ENCODE results near the gene CAPN15.
A peak's percentile ranks its signal among the peaks of the same experiment; 100 is the strongest.

CAPN15 gene

DNA sequence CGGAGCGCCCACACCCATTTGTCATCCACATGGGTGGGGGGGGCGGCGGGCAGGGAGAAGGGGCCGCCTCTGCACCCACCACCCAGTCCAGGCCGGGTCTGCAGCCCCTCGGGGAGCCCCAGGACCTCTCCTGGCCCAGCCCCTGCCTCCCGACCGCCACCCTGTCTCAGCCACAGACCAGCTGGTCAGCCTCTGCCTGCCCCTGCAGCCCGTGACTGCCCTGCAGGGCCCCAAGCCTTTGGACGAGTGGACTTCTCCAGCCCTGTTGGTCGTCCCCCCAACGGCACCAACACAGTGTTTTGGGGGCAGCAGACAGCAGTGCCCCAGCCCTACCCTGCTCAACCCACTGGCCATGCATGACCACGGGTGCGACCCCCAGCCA lies 33.9 kb downstream of the CAPN15 start:
- DNase-seq (ENCODE audit: low read depth in 3 of 3): no peak

GRCh38 chr16:561957-562938 lies 34.7 kb downstream of the CAPN15 start:
- DNase-seq (ENCODE audit: low read depth in 3 of 3): no peak

DNA sequence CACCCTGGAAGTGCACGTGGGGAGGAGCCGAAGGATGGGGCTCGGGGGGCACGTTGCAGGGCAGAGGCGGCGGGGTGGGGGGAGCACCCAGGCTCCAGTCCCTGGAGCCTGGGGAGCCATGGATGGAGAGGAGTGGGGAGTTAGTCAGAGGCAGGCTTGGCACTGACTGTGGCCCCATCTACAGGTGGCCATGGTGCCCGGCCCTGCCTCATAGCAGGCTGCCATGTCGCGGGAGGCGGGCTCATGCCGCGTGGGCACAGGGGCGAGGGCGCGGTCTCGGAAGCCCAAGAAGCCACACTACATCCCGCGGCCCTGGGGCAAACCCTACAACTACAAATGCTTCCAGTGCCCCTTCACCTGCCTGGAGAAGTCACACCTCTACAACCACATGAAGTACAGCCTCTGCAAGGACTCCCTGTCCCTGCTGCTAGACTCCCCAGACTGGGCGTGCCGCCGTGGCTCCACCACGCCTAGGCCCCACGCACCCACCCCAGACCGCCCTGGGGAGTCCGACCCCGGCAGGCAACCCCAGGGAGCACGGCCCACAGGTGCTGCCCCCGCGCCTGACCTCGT lies 35.6 kb downstream of the CAPN15 start:
- no peak for DNase-seq (ENCODE audit: low read depth in 3 of 3)

- DNase-seq (ENCODE audit: low read depth in 3 of 3): no peak
These were observed 37.3 kb downstream of the CAPN15 start for GRCh38 chr16:564690-565418.

GRCh38 chr16:565419-566330 lies 38.2 kb downstream of the CAPN15 start:
- DNase-seq (ENCODE audit: low read depth in 3 of 3): no peak

DNA sequence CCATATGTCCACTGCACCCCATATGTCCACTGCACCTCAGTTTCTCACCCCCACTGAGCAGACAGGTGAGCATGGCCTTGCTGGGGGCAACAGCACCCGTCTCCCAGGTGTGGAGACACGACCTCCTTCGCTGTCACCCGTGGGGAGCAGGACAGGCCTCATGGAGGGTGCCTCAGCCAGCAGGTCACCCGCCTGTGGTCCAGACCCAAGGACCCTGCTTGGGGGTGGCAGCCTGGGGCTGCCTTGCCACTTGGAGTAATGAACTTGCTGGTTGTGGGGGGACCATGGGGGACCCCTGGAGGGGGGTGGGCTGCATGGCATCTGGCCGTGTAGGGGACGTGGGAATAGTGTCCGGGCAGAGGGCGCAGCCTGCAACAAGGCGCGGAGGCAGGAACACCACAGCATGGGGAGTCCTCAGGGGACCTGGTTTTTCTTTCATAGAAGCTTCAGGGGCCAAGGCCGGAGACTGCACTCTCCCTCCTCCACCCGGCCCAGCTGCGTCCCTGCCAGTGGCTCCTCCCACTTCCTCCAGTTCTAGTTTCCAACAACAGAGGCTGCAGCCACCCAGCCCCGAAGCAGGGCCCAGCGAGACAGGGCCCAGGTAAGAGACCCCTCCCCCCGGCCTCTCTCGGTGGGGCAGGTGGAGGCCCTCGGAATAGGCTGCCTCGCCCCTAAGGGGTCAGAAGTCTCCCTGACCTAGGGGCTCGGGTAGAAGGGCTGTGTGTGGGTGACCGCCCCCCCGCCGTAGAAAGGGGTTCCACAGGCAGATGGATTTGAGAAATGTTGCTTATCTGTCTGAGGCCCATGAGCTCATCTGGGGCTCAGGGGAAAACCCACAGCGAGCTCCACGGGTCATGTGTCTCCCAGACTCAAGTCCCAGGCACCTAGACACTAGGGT lies 39.2 kb downstream of the CAPN15 start, which contains the start of gene NHLRC4:
NHLRC4 (plus strand) TSS at position 531 of the 898 bp plus-strand sequence. CDS start 1,043 bp downstream, outside the sequence.
- peak in 1 of 3 experiments; percentile 51 for DNase-seq (ENCODE audit: low read depth in 3 of 3)

DNA sequence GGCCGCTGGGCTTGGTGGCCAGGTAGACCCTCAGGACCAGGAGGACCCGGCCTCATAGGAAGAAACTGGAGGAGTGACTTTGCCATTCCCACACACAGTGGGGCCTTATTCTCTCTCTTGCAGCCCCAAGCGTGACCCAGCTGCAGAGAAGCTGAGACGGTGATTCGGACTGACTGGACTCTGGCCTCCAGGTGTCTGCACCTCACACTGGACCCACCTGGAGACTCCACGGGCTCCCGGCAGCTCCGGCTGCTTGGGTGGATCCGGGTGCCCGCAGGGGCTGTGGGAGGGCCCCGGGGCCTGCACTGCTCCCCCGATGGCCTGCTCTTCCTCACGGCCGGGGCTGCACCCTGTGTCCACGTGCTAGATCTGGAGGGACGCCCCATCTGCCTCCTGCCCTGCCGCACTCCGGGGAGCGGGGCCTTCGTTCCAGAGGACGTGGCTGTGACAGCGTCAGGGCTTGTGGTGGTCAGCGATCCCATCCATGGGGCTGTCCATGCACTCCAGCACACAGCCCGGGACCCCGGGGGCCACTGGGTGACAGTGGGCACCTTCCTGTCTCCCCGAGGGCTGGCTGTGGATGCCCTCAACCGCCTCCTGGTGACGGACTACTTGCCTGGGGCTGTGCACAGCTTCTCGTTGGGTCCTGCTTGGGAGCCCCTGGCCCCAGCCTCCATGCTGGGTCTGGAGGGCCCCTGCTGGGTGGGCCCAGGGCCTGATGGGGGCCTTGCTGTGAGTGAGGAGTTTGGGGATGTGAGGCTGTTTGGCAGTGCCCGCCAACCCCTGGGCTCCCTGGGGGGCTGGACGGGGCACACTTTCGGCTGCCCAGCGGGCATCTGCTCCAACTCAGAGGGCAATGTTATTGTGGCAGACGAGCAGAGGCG lies 40.1 kb downstream of the CAPN15 start:
- no peak for DNase-seq (ENCODE audit: low read depth in 3 of 3)

GRCh38 chr16:568401-569258 lies 41.1 kb downstream of the CAPN15 start:
- no peak for DNase-seq (ENCODE audit: low read depth in 3 of 3)

DNA sequence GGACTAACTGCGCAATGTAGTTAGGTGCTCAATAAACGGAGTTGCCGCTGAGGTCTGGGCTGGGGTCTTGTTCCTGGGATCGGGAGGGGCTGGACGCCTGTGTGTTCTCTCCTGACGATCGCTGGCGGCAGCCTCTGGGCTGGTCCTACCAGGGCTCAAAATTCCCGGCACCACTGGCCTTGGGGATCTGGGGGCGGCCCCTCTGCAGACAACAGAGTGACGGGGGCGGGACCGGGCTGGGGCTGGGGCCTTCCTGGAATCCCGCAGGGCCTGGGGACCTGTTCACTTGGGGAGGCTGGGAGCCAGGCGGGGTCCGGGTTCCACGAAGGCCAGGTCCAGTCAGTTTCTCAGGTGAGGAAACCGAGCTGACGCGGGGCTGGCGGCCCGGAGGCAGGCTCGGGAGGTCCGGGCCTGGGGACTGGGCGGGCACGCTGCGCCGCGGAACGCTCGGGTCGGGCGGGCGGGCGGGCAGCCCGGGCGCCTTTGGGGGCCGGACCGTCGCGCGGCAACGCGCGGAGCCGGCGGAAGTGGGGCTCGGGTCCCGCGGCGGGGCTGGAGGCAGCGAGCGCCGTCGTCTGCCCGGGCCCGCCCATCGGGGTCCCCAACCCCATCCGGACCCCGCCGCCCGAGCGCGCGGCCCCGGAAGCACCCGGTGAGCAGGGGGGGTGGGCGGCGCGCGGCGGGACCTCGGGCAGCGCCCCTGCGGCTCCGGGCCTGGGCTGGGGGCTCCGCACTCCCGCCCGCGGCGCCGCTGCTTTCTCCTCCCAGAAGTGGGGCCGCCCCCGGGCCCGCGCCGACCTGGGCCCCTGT lies 42.1 kb downstream of the CAPN15 start, which contains the start of gene PIGQ:
PIGQ (plus strand) TSS at position 524 of the 810 bp plus-strand sequence. CDS start 4,107 bp downstream, outside the sequence.
- peak in 2 of 3 experiments; percentile 45 to 65 for DNase-seq (ENCODE audit: low read depth in 3 of 3)

DNA sequence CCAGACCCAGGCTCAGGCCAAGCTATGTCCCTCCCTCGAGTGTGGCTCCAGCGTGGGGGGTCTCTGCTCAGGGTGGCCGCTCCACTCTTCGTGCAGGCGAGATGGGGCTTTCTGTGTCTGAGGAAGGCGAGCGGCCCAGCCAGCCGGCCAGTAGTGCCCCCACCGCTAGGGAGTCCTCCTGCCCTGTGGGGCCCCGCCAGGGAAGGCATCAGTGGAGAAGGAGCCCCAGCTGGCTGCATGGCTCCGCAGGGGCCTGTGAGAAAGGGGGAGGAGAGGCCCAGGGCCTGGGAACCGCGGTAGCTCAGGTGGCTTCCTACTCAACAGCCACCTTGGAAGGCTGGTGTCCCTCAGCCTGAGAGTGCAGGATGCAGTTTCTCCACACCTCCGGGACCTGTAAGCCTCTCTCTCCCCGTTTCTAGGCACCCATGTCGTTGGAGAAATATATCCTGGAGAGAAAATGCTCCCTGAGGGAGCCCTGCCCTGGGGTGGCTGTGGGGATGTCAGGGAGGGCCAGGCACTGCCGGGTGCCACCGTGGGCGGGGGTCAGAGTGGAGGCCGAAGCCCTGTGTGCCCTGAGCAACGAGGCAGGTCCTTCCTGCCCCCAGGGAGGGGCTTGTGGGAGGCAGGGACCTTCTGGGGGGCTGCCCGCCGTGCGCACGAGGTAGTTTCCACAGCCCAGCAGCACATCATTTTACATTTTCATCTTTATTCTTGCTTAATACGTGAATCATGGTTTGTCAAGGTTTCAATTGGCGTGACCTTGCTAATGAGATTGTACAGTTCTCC lies 45.5 kb downstream of the CAPN15 start:
- DNase-seq (ENCODE audit: low read depth in 3 of 3): no peak

- DNase-seq (ENCODE audit: low read depth in 3 of 3): no peak
These were observed 46.7 kb downstream of the CAPN15 start for GRCh38 chr16:574021-574760.

DNA sequence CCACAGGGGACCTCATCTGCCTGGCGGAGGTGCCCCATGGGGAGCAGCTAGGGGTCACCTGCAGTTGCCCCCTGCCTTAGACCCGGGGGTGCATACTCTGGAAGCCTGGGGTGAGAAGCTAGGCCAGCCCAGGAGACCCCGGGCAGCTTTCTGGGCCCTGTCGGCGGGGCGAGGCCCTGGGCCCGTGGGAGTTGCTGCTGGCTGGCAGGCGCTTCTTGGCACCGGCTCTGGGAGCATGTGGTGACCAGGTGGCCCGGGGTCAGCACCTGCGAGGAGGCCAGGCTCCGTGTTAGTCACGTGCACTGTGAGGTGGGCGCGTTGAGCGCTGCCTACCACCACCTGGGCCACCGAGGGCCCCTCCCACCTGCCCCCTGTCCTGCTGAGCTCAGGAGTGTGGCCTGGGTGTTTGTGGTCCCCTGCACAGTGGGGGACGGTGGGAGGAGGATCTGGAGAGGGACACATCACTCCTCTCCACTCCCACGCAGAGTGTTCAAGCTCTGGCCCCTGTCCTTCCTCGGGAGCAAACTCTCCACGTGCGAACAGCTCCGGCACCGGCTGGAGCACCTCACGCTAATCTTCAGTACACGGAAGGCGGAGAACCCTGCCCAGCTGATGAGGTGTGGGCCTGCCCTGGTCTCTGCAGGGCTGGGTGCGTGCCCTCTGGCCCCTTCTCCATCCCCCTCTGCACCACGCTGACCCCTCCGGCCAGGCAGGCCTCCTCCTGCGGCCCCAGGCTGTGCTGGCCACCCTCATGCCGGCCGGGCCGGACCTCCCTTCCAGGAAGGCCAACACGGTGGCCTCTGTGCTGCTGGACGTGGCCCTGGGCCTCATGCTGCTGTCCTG lies 48.1 kb downstream of the CAPN15 start:
- DNase-seq (ENCODE audit: low read depth in 3 of 3): no peak

GRCh38 chr16:576197-576822 lies 48.8 kb downstream of the CAPN15 start:
- DNase-seq (ENCODE audit: low read depth in 3 of 3): no peak

- DNase-seq (ENCODE audit: low read depth in 3 of 3): no peak
These were observed 49.3 kb downstream of the CAPN15 start for GRCh38 chr16:576823-577201.
